ENCODE measurements around the gene LSS.

LSS gene

DNA sequence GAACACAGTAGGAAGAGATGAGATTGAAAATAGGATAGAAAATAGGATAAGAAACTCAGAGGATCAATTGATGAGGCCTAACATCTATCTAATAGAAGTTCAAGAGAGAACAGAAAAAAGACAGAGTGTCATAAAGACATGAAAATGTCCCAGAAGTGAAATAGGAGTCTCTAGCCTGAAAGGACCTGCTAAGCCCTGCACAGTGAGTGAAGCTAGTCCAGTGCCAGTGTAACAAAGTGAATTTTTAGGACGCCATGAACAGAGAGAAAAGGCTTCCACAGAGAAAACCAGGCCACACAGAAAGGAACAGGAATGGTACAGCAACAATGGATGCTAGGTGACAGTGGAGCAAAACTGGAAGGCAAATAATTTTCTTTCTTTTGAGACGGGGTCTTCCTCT lies 20.3 kb upstream of the LSS start:
- no peak overlapping the region for H2BK15ac ChIP-seq (ENCODE audit: low read length)
- no peak overlapping the region for H3K4me2 ChIP-seq (ENCODE audit: insufficient read depth, low read length, poor library complexity, severe bottlenecking)
- H3K9ac ChIP-seq (ENCODE audit: low read depth, low read length, poor library complexity) = no peak overlapping the region
- H3K9me3 ChIP-seq (replicated peaks in 1 of 2; ENCODE audit: control insufficient read depth in 2 of 2, insufficient read depth in 1 of 2, low read depth in 1 of 2, low read length in 2 of 2) = no peaks in the 10 kb centered on the region
- WGBS, 2 donors (ENCODE audit: extremely low coverage in 2 of 2, insufficient read length in 2 of 2, insufficient replicate concordance in 1 of 2) = no CpG with 5 or more reads among the region's 2 CpGs
- no peak overlapping the region for H3K23ac ChIP-seq (ENCODE audit: low read depth, low read length, poor library complexity)
- H3K4ac ChIP-seq (ENCODE audit: low read length) = no peak overlapping the region
- no peak overlapping the region for H3K4me3 ChIP-seq (ENCODE audit: low read length in 2 of 2)
- H2BK120ac ChIP-seq (ENCODE audit: low read depth, low read length) = no peak overlapping the region
- H3K14ac ChIP-seq (ENCODE audit: low read length) = no peak overlapping the region
- H2AFZ ChIP-seq (ENCODE audit: low read length) = no peak overlapping the region
- H3K27me3 ChIP-seq (ENCODE audit: control insufficient read depth in 3 of 3, insufficient read depth in 3 of 3, low read depth in 1 of 3, low read length in 3 of 3) = no peaks in the 10 kb centered on the region
- H2AK5ac ChIP-seq (ENCODE audit: low read depth, low read length) = no peak overlapping the region
- H3K36me3 ChIP-seq (replicated peaks in 1 of 2; ENCODE audit: control insufficient read depth in 2 of 2, insufficient read depth in 2 of 2, low read length in 2 of 2) = peaks cover 51 to 97% of the 10 kb centered on the region in 2 donors
- H2BK5ac ChIP-seq (ENCODE audit: low read length) = no peak overlapping the region
- no peak overlapping the region for H4K91ac ChIP-seq (ENCODE audit: low read depth, low read length, poor library complexity)
- no peak overlapping the region for H3K18ac ChIP-seq (ENCODE audit: low read length)
- DNase-seq (ENCODE audit: low spot score) = no peak
- H2BK12ac ChIP-seq (ENCODE audit: low read length) = no peak overlapping the region
- H3K4me1 ChIP-seq (ENCODE audit: control insufficient read depth in 2 of 2, insufficient read depth in 1 of 2, low read depth in 1 of 2, low read length in 2 of 2) = no peaks in the 10 kb centered on the region
- H3K79me1 ChIP-seq (ENCODE audit: low read depth, low read length) = peaks cover 2% of the 10 kb centered on the region
- no peak overlapping the region for H4K8ac ChIP-seq (ENCODE audit: low read depth, low read length)
- no peak overlapping the region for H3K27ac ChIP-seq (replicated peaks; ENCODE audit: low read length)

- Histone ChIP-seq H3K23ac (ENCODE audit: low read depth, low read length, poor library complexity) (no peak overlapping the region), H3K27me3 (ENCODE audit: control insufficient read depth in 3 of 3, insufficient read depth in 3 of 3, low read depth in 1 of 3, low read length in 3 of 3) (no peaks in the 10 kb centered on the region), H3K14ac (ENCODE audit: low read length) (no peak overlapping the region), H3K9me3 (replicated peaks in 1 of 2; ENCODE audit: control insufficient read depth in 2 of 2, insufficient read depth in 1 of 2, low read depth in 1 of 2, low read length in 2 of 2) (no peaks in the 10 kb centered on the region), H2BK12ac (ENCODE audit: low read length) (no peak overlapping the region), H3K4me1 (ENCODE audit: control insufficient read depth in 2 of 2, insufficient read depth in 1 of 2, low read depth in 1 of 2, low read length in 2 of 2) (no peaks in the 10 kb centered on the region), H2BK120ac (ENCODE audit: low read depth, low read length) (no peak overlapping the region), H3K36me3 (replicated peaks in 1 of 2; ENCODE audit: control insufficient read depth in 2 of 2, insufficient read depth in 2 of 2, low read length in 2 of 2) (peaks cover 50 to 97% of the 10 kb centered on the region in 2 donors), H3K79me1 (ENCODE audit: low read depth, low read length) (peaks cover 2% of the 10 kb centered on the region), H3K4ac (ENCODE audit: low read length) (no peak overlapping the region), H3K4me3 (ENCODE audit: low read length in 2 of 2) (no peak overlapping the region), H3K4me2 (ENCODE audit: insufficient read depth, low read length, poor library complexity, severe bottlenecking) (no peak overlapping the region), H2BK5ac (ENCODE audit: low read length) (no peak overlapping the region), H2AK5ac (ENCODE audit: low read depth, low read length) (no peak overlapping the region), H3K9ac (ENCODE audit: low read depth, low read length, poor library complexity) (no peak overlapping the region), H3K18ac (ENCODE audit: low read length) (no peak overlapping the region), H2AFZ (ENCODE audit: low read length) (no peak overlapping the region), H3K27ac (replicated peaks; ENCODE audit: low read length) (no peak overlapping the region), H4K91ac (ENCODE audit: low read depth, low read length, poor library complexity) (no peak overlapping the region), H2BK15ac (ENCODE audit: low read length) (no peak overlapping the region), H4K8ac (ENCODE audit: low read depth, low read length) (no peak overlapping the region)
- no peak for DNase-seq (ENCODE audit: low spot score)
- WGBS, 2 donors (ENCODE audit: extremely low coverage in 2 of 2, insufficient read length in 2 of 2, insufficient replicate concordance in 1 of 2) = no CpG with 5 or more reads among the region's 1 CpG
Observed at GRCh38 chr21:46248422-46248782, 19.8 kb upstream of the LSS start.

DNA sequence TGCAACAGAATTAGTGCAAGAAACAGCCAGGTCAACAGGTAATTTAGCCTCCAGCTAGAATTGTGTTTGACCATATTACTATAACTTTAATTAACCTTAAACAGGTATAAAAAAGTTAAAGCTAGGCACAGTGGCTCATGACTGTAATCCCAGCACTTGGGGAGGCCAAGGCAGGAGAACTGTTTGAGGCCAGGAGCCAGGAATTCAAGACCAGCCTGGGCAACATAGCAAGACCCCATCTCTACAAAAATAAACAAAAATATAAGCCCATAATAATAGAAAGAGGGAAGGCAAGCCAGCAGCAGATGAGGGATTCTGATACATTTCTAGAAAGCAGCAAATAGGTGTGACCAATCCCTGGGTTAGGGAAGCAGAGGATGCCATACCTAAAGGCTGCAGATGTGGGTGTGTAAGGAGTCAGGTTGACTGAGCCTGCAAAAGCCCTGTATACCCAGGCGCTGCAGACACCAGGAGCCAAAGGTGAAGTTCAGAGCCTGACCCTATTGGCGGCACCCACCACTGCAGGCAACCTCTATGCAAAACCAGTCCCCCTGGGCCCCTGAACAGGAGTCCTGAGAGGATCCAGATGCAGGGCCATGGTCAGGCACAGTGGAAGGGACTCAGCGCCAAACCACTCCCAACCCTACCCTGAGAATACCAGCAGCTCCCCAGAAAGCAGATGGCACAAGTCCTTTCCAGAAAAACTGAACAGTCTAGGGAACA lies 19.3 kb upstream of the LSS start:
- no peak overlapping the region for H3K23ac ChIP-seq (ENCODE audit: low read depth, low read length, poor library complexity)
- no peak overlapping the region for H3K4me3 ChIP-seq (ENCODE audit: low read length in 2 of 2)
- no peak overlapping the region for H3K27ac ChIP-seq (replicated peaks; ENCODE audit: low read length)
- no peak for DNase-seq (ENCODE audit: low spot score)
- H2AFZ ChIP-seq (ENCODE audit: low read length) = no peak overlapping the region
- no CpG with 5 or more reads among the region's 3 CpGs for WGBS, 2 donors (ENCODE audit: extremely low coverage in 2 of 2, insufficient read length in 2 of 2, insufficient replicate concordance in 1 of 2)
- H3K4me2 ChIP-seq (ENCODE audit: insufficient read depth, low read length, poor library complexity, severe bottlenecking) = no peak overlapping the region
- no peak overlapping the region for H3K4ac ChIP-seq (ENCODE audit: low read length)
- H2AK5ac ChIP-seq (ENCODE audit: low read depth, low read length) = no peak overlapping the region
- H2BK12ac ChIP-seq (ENCODE audit: low read length) = no peak overlapping the region
- no peaks in the 10 kb centered on the region for H3K4me1 ChIP-seq (ENCODE audit: control insufficient read depth in 2 of 2, insufficient read depth in 1 of 2, low read depth in 1 of 2, low read length in 2 of 2)
- no peak overlapping the region for H4K91ac ChIP-seq (ENCODE audit: low read depth, low read length, poor library complexity)
- no peaks in the 10 kb centered on the region for H3K9me3 ChIP-seq (replicated peaks in 1 of 2; ENCODE audit: control insufficient read depth in 2 of 2, insufficient read depth in 1 of 2, low read depth in 1 of 2, low read length in 2 of 2)
- H2BK5ac ChIP-seq (ENCODE audit: low read length) = no peak overlapping the region
- H3K79me1 ChIP-seq (ENCODE audit: low read depth, low read length) = peaks cover 2% of the 10 kb centered on the region
- H2BK120ac ChIP-seq (ENCODE audit: low read depth, low read length) = no peak overlapping the region
- no peak overlapping the region for H3K9ac ChIP-seq (ENCODE audit: low read depth, low read length, poor library complexity)
- H3K36me3 ChIP-seq (replicated peaks in 1 of 2; ENCODE audit: control insufficient read depth in 2 of 2, insufficient read depth in 2 of 2, low read length in 2 of 2) = peaks cover 54 to 97% of the 10 kb centered on the region in 2 donors
- no peak overlapping the region for H3K14ac ChIP-seq (ENCODE audit: low read length)
- no peaks in the 10 kb centered on the region for H3K27me3 ChIP-seq (ENCODE audit: control insufficient read depth in 3 of 3, insufficient read depth in 3 of 3, low read depth in 1 of 3, low read length in 3 of 3)
- H3K18ac ChIP-seq (ENCODE audit: low read length) = no peak overlapping the region
- H2BK15ac ChIP-seq (ENCODE audit: low read length) = no peak overlapping the region
- no peak overlapping the region for H4K8ac ChIP-seq (ENCODE audit: low read depth, low read length)

GRCh38 chr21:46246345-46246744 lies 17.8 kb upstream of the LSS start:
- Histone ChIP-seq H3K4me2 (ENCODE audit: insufficient read depth, low read length, poor library complexity, severe bottlenecking) (no peak overlapping the region), H2AFZ (ENCODE audit: low read length) (no peak overlapping the region)
- no peak for DNase-seq (ENCODE audit: low spot score)

More at GRCh38 chr21:46246345-46246744, 17.8 kb upstream of the LSS start:
- H3K36me3 ChIP-seq (replicated peaks in 1 of 2; ENCODE audit: control insufficient read depth in 2 of 2, insufficient read depth in 2 of 2, low read length in 2 of 2) = peaks cover 56 to 97% of the 10 kb centered on the region in 2 donors
- H3K18ac ChIP-seq (ENCODE audit: low read length) = no peak overlapping the region
- no peaks in the 10 kb centered on the region for H3K9me3 ChIP-seq (replicated peaks in 1 of 2; ENCODE audit: control insufficient read depth in 2 of 2, insufficient read depth in 1 of 2, low read depth in 1 of 2, low read length in 2 of 2)
- no peak overlapping the region for H2AK5ac ChIP-seq (ENCODE audit: low read depth, low read length)
- H2BK15ac ChIP-seq (ENCODE audit: low read length) = no peak overlapping the region
- no peaks in the 10 kb centered on the region for H3K27me3 ChIP-seq (ENCODE audit: control insufficient read depth in 3 of 3, insufficient read depth in 3 of 3, low read depth in 1 of 3, low read length in 3 of 3)
- no peak overlapping the region for H4K91ac ChIP-seq (ENCODE audit: low read depth, low read length, poor library complexity)
- H3K79me1 ChIP-seq (ENCODE audit: low read depth, low read length) = peaks cover 2% of the 10 kb centered on the region
- no CpG with 5 or more reads among the region's 6 CpGs for WGBS, 2 donors (ENCODE audit: extremely low coverage in 2 of 2, insufficient read length in 2 of 2, insufficient replicate concordance in 1 of 2)
- no peak overlapping the region for H4K8ac ChIP-seq (ENCODE audit: low read depth, low read length)
- no peak overlapping the region for H3K23ac ChIP-seq (ENCODE audit: low read depth, low read length, poor library complexity)
- no peak overlapping the region for H3K4me3 ChIP-seq (ENCODE audit: low read length in 2 of 2)
- no peak overlapping the region for H2BK12ac ChIP-seq (ENCODE audit: low read length)
- peak overlapping the region; percentile 45 for H3K9ac ChIP-seq (ENCODE audit: low read depth, low read length, poor library complexity)
- H2BK5ac ChIP-seq (ENCODE audit: low read length) = no peak overlapping the region
- H2BK120ac ChIP-seq (ENCODE audit: low read depth, low read length) = no peak overlapping the region
- no peak overlapping the region for H3K4ac ChIP-seq (ENCODE audit: low read length)
- H3K27ac ChIP-seq (replicated peaks; ENCODE audit: low read length) = no peak overlapping the region
- no peaks in the 10 kb centered on the region for H3K4me1 ChIP-seq (ENCODE audit: control insufficient read depth in 2 of 2, insufficient read depth in 1 of 2, low read depth in 1 of 2, low read length in 2 of 2)
- no peak overlapping the region for H3K14ac ChIP-seq (ENCODE audit: low read length)
